ENCODE data around the gene PPM1H.

PPM1H gene

DNA sequence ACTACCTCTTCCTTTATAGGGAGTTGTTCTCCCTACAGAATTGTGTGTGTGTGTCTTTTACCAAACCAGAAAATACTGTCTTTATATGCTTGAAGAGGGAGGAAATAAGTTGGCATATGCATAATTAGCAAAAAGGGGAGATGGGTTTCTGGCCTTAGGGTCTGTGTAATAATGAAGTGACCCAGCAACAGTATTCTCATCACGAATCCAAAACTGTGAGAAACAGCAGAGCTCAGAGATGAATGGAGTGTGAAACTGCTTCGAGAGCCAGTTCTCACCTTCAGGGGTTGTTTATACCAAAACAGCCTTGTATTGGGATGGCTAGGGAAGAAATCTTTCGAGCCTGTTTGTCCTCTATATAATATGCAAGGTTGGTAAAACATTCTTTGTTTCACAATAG lies 240.8 kb downstream of the PPM1H start:
- TF ChIP-seq, protein P1, sequence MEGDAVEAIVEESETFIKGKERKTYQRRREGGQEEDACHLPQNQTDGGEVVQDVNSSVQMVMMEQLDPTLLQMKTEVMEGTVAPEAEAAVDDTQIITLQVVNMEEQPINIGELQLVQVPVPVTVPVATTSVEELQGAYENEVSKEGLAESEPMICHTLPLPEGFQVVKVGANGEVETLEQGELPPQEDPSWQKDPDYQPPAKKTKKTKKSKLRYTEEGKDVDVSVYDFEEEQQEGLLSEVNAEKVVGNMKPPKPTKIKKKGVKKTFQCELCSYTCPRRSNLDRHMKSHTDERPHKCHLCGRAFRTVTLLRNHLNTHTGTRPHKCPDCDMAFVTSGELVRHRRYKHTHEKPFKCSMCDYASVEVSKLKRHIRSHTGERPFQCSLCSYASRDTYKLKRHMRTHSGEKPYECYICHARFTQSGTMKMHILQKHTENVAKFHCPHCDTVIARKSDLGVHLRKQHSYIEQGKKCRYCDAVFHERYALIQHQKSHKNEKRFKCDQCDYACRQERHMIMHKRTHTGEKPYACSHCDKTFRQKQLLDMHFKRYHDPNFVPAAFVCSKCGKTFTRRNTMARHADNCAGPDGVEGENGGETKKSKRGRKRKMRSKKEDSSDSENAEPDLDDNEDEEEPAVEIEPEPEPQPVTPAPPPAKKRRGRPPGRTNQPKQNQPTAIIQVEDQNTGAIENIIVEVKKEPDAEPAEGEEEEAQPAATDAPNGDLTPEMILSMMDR (conservative IDR thresholded peaks at IDR 0.05): no peak
- TF ChIP-seq ZFX (IDR thresholded peaks at IDR 0.05): no peak

DNA sequence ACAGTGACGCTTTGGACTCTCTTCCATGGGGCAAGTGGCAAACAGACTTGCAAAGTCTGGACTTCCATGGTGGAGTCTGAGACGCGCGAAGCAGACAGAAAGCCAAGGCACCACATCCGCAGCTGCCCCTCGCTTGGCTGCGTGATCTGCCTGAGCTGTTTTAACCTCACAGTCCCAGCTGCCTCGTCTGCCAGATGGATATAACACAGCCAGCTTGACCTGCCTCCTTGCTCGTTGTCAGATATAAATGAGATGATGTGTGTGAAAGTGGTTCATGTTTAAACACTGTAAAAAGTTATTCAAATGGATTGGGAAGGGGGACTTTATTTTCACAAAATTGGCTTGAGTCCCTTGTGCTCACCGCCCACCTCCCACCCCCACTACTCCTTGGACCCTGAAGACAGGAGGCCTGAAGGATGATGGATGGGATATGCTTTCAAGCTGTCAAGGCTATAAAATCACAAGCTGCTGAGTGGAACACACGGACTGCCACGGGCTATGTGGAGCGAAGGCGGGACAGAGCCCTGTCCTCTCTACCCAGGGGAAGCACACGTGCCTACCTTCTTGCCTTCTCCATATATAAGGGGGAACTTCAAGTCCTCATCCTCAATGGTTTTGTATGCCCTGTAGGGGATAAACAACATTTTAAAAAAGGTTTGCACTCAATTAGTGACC lies 241.4 kb downstream of the PPM1H start:
- H3K27ac ChIP-seq: no peak overlapping the region
- no peak for TF ChIP-seq ZFX (IDR thresholded peaks at IDR 0.05)
- TF ChIP-seq, protein P1 (conservative IDR thresholded peaks at IDR 0.05): no peak

More for the DNA sequence above, 240.8 kb downstream of the PPM1H start:
- no peak overlapping the region for H3K27ac ChIP-seq

DNA sequence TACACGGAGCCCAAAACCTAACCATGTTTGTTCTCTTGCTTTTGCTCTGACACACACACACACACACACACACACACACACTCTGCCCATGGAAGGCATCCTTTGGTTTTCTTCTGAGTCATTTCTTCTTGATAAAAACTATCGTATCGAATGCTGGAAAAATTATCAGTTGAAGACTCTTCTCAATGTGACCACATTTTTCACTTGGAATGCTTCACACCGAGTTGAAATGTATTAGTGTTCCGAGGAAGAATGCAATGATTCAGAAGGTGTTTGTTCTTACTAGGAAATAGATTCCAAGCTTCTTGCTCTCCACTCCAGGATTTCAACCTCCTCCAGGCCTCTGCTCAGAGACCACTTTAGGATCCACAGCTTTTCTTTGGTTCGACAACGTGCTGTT lies 242.1 kb downstream of the PPM1H start:
- H3K27ac ChIP-seq: no peak overlapping the region
- TF ChIP-seq ZFX (IDR thresholded peaks at IDR 0.05): no peak
- TF ChIP-seq, protein P1 (conservative IDR thresholded peaks at IDR 0.05): no peak

DNA sequence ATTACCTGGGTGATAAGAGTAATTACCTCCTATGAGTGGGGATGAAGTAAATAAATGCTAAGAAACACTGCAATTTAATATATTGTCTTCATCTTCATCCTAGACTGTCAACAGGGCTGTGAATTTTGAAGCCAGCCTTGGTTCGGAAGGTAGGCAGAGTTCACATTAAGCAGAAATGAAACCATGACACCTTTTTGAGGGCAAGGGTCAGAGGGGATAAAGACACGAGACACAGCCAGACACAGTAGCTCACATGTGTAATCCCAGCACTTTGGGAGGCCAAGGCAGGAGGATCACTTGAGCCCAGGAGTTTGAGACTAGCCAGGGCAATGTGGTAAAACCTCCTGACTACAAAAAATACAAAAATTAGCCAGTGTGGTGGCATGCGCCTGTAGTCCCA lies 243.6 kb downstream of the PPM1H start:
- no peak overlapping the region for H3K27ac ChIP-seq
- TF ChIP-seq, protein P1 (conservative IDR thresholded peaks at IDR 0.05): no peak
- TF ChIP-seq ZFX (IDR thresholded peaks at IDR 0.05): no peak

DNA sequence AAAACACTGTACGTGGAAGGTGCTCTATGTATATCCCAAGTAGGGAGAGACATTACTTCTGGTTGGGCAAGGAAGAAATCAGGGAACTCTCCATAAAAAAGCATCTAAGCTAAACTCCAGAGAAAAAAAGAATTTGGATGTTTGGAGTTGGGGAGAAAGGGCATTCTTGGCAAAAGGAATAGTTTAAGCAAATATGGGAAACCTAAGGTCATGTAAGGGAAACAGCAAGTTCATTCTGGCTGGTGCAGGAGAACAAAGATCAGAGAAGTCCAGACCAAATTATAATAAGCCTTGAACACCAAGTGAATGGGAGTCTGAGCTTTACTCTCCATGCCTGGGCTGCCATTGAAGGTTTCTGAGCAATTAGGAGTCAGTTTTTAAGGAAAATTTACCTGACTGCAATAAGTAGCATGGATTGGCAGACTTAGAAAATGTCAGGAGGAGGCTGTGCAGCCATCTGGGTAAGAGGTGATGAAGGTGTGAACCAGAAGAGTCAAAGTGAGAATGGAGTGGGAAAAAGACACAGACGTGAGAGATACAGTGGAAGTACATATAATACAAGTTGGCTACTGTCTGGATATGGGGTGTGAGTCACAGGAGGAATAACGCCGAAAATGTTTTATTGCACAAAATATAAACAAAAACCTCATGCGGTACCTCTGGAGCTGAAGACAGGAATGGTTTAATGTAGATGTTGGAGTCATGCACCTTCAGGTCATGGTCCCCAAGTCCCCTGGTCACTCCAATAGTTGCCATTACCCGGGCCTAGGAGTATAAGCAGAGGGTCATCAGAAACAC lies 245.7 kb downstream of the PPM1H start:
- no peak overlapping the region for H3K27ac ChIP-seq
- no peak for TF ChIP-seq ZFX (IDR thresholded peaks at IDR 0.05)
- TF ChIP-seq, protein P1 (conservative IDR thresholded peaks at IDR 0.05): no peak

DNA sequence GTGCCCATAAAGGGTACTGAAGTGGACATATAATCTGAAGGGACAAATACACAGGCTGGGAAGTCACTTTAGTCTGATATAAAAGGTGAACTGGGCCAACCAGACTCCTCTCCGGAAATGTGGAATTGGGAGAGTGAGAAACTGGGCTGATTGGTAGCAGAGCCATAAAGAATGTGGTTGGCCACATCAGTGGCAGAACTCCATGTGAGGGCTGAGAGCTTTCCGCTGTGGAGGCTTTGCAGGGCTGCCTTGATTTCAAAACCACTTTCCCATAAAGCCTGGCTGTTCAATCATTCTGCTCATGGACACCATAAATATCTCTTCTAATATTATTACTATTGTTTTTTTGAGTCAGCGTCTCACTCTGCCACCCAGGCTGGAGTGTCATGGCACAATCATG lies 248.0 kb downstream of the PPM1H start:
- H3K27ac ChIP-seq: no peak overlapping the region

More for the DNA sequence above, 248.0 kb downstream of the PPM1H start:
- no peak for TF ChIP-seq ZFX (IDR thresholded peaks at IDR 0.05)
- TF ChIP-seq, protein P1 (conservative IDR thresholded peaks at IDR 0.05): no peak

Data from C4-2B (cell line).